Posterior vena cava (tissue), 2 donors: ENCODE measurements around the gene ULK3. TPM values are rescaled to one million over a fixed set of nuclear protein-coding genes. Genes with fewer than 3 reads are reported as not detected.

Experiments
- DNase-seq: peaks from one replicate; pipeline ENCODE4 v3.0.0-alpha.2; 2020; ENCODE audit warnings: low spot score
- intact Hi-C, 2 donors: fragments of 100-400 bp; cut with DNase I; formaldehyde crosslinking; loops; one replicate each; pipeline versions ENCODE4 v1.14.1 to v1.14.2; 2022 to 2023
- total RNA-seq, 2 donors: library from RNA; stranded (reverse); fragmentation: NEBNext Ultra II Directional; extraction: Animal tissue kit (Norgen Biotek cat#: 25700); gene quantifications; one replicate each; pipeline ENCODE4 v1.2.1, GENCODE V29; 2021
- donor health status: DM: yes; HTN: yes; CAD: no.
- donor health status: DM: yes; HTN: yes; CAD: no.

ULK3 gene
- total RNA-seq, 2 donors from 2014 or later: 19.1 to 21.8 TPM

- no peak for DNase-seq
- intact Hi-C loops: loop anchor here (5.0 kb wide), 2 partner anchors 53 to 62 kb away; partner anchors contain the start of gene CSK (in 1 of the 2)
Observed at GRCh38 chr15:74844319-74845207, 1.6 kb upstream of the ULK3 start.

GRCh38 chr15:74843891-74844299, 939 bp upstream of the ULK3 start:
- DNase-seq: no peak
- intact Hi-C loops: loop anchor here in 1 of 2 donors (5.0 kb wide), 1 partner anchor 62 kb away; the partner anchor contains the start of gene CSK

GRCh38 chr15:74843445-74843828, 481 bp upstream of the ULK3 start:
- DNase-seq: no peak
- intact Hi-C loops: loop anchor here in 1 of 2 donors (5.0 kb wide), 1 partner anchor 61 kb away; the partner anchor contains the start of gene CSK

GRCh38 chr15:74841891-74842373, 1.0 kb downstream of the ULK3 start:
- intact Hi-C loops: loop anchor here in 1 of 2 donors (5.0 kb wide), 1 partner anchor 60 kb away; the partner anchor contains the start of gene CSK
- DNase-seq: no peak

GRCh38 chr15:74840851-74841775, 1.8 kb downstream of the ULK3 start:
- DNase-seq: no peak
- intact Hi-C loops: loop anchor here in 1 of 2 donors (5.0 kb wide), 1 partner anchor 59 kb away; the partner anchor contains the start of gene CSK

GRCh38 chr15:74839526-74840395, 3.2 kb downstream of the ULK3 start:
- intact Hi-C loops: loop anchor here (5.0 kb wide), 2 partner anchors 57 to 333 kb away; partner anchors contain the start of gene CSK (in 1 of the 2)
- no peak for DNase-seq

GRCh38 chr15:74838746-74839525, 4.0 kb downstream of the ULK3 start:
- DNase-seq: no peak
- intact Hi-C loops: loop anchor here in 1 of 2 donors (5.0 kb wide), 1 partner anchor 333 kb away; no protein-coding TSS in a partner anchor

GRCh38 chr15:74838137-74838516, 4.8 kb downstream of the ULK3 start:
- no peak for DNase-seq
- intact Hi-C loops: loop anchor here in 1 of 2 donors (5.0 kb wide), 1 partner anchor 334 kb away; no protein-coding TSS in a partner anchor

GRCh38 chr15:74837482-74838136, 5.3 kb downstream of the ULK3 start:
- no peak for DNase-seq
- intact Hi-C loops: loop anchor here in 1 of 2 donors (5.0 kb wide), 1 partner anchor 335 kb away; no protein-coding TSS in a partner anchor

GRCh38 chr15:74836846-74837245, 6.1 kb downstream of the ULK3 start:
- DNase-seq: no peak
- intact Hi-C loops: loop anchor here in 1 of 2 donors (5.0 kb wide), 1 partner anchor 335 kb away; no protein-coding TSS in a partner anchor

- intact Hi-C loops: loop anchor here in 1 of 2 donors (5.0 kb wide), 1 partner anchor 337 kb away; no protein-coding TSS in a partner anchor
- DNase-seq: peak; percentile 86
Observed at GRCh38 chr15:74835312-74835823, 7.6 kb downstream of the ULK3 start.

- no peak for DNase-seq
- intact Hi-C loops: no loop called here
Observed at GRCh38 chr15:74833376-74834107, 9.4 kb downstream of the ULK3 start.

GRCh38 chr15:74832826-74833225, 10.1 kb downstream of the ULK3 start:
- intact Hi-C loops: no loop called here

GRCh38 chr15:74831813-74832495, 11.0 kb downstream of the ULK3 start:
- intact Hi-C loops: no loop called here
- no peak for DNase-seq

More at GRCh38 chr15:74832826-74833225, 10.1 kb downstream of the ULK3 start:
- no peak for DNase-seq

GRCh38 chr15:74830868-74831267, 12.1 kb downstream of the ULK3 start:
- intact Hi-C loops: no loop called here
- no peak for DNase-seq
